Bronchial epithelial cell (primary cell): ENCODE measurements around the gene ETNK1. TPM values are rescaled to one million over a fixed set of nuclear protein-coding genes. Genes with fewer than 3 reads are reported as not detected.

Experiments
- DNase-seq: peaks from one replicate; pipeline ENCODE4 v3.0.0-alpha.2; 2010; ENCODE audit warnings: low read depth
- FAIRE-seq: peaks from 2 replicates; lab custom pipeline; 2011; peaks lifted over from hg19 to GRCh38; lab: Jason Lieb, UNC
- H3K27me3 ChIP-seq: 2 replicates; pipeline ENCODE4 v1.5.1; 2011; ENCODE audit warnings: low read length; ENCODE audit not compliant: control insufficient read depth, insufficient read depth
- H3K36me3 ChIP-seq: 2 replicates; pipeline ENCODE4 v1.5.1; 2011; ENCODE audit warnings: low read length; ENCODE audit not compliant: control insufficient read depth, insufficient read depth
- H3K4me3 ChIP-seq: 2 replicates; pipeline ENCODE4 v1.5.1; 2011; ENCODE audit warnings: mild to moderate bottlenecking, low read depth, low read length, control low read depth
- total RNA-seq: library from RNA; depleted of rRNA; stranded (reverse); fragments of >200 nt; gene quantifications from 2 replicates; pipeline ENCODE4 v1.2.1, GENCODE V29; 2014
- TF ChIP-seq, protein P1 (sequence below): IDR thresholded peaks from 2 replicates; pipeline ENCODE4 v1.5.1; 2011; ENCODE audit warnings: mild to moderate bottlenecking, moderate library complexity, low read length, control low read depth, inconsistent platforms; ENCODE audit not compliant: insufficient read depth, severe bottlenecking

The ETNK1 gene
- total RNA-seq, 1 donor from 2014 or later: 9.7 TPM

DNA sequence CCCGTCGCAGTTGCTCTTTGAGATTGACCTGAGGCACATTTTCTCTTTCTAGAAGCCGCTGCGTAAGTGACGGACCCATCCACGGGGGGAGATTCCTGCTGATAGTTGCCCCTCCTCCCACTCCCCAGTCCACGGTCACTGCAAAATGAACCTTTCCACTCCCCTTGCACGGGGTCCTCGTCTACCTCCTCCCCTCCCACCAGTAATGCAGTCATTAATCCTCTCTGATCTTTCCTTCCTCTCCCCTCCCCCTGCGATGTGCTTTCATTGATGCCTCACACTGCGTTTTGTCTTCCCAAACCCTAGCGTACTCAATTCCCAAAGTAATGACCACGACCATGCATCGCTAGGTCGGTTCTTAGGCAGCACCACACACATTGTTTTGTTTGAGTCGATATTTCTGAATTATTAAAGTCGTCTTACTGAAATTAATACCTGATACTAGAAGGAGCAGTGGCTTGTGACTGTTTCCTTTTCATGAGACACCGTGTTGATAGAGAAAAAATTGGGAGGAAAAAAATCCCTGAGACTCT is 857 bp downstream of the ETNK1 start:
- TF ChIP-seq, protein P1, sequence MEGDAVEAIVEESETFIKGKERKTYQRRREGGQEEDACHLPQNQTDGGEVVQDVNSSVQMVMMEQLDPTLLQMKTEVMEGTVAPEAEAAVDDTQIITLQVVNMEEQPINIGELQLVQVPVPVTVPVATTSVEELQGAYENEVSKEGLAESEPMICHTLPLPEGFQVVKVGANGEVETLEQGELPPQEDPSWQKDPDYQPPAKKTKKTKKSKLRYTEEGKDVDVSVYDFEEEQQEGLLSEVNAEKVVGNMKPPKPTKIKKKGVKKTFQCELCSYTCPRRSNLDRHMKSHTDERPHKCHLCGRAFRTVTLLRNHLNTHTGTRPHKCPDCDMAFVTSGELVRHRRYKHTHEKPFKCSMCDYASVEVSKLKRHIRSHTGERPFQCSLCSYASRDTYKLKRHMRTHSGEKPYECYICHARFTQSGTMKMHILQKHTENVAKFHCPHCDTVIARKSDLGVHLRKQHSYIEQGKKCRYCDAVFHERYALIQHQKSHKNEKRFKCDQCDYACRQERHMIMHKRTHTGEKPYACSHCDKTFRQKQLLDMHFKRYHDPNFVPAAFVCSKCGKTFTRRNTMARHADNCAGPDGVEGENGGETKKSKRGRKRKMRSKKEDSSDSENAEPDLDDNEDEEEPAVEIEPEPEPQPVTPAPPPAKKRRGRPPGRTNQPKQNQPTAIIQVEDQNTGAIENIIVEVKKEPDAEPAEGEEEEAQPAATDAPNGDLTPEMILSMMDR: no peak
- no peaks in the 10 kb centered on the region for H3K36me3 ChIP-seq
- peak overlapping the region; percentile 94 for H3K4me3 ChIP-seq
- FAIRE-seq (no peak), DNase-seq (peak; percentile 55)
- H3K27me3 ChIP-seq: no peaks in the 10 kb centered on the region

DNA sequence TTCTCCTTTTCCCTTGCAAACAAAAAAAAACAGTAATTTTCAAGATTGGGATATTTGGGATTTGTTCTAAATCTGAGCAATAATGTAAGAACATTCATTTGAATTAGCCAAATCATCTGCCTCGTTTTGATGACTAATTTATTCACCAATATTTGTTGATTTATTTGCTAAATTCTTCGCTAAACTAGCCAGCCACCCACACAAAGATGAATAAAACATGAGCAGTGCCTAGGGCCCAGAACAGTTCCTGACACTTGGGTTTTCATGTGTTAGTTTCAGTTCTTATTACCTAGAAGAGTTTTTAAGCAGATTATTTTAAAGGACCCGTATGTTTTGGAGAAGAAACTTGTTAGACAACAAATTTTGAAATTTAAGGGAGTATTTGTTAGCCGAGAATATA is 1.4 kb downstream of the ETNK1 start:
- FAIRE-seq (no peak), DNase-seq (peak; percentile 72)
- no peaks in the 10 kb centered on the region for H3K27me3 ChIP-seq
- peak overlapping the region; percentile 94 for H3K4me3 ChIP-seq
- H3K36me3 ChIP-seq: no peaks in the 10 kb centered on the region
- TF ChIP-seq, protein P1: no peak

DNA sequence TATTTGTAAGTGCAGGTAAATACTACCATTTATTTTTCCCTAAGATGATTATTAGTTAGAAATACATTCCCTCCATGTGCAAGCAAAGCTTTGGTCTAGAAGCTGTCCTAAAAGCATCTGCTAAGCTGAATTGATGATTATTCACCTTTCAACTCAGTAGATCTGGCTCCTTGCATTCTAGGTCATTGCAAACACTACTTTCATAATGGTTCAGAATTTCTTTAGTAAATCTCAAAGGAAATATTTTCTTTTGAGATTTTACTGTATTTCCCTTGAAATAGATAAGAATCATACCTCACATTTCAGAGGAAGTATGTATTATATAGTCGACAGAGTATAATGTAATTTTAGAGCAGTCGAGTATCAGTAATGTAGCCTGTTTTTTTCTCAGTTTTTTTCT is 2.4 kb downstream of the ETNK1 start:
- no peaks in the 10 kb centered on the region for H3K27me3 ChIP-seq
- H3K36me3 ChIP-seq: no peaks in the 10 kb centered on the region
- FAIRE-seq (no peak), DNase-seq (no peak)
- H3K4me3 ChIP-seq: peak overlapping the region; percentile 94
- TF ChIP-seq, protein P1: no peak

DNA sequence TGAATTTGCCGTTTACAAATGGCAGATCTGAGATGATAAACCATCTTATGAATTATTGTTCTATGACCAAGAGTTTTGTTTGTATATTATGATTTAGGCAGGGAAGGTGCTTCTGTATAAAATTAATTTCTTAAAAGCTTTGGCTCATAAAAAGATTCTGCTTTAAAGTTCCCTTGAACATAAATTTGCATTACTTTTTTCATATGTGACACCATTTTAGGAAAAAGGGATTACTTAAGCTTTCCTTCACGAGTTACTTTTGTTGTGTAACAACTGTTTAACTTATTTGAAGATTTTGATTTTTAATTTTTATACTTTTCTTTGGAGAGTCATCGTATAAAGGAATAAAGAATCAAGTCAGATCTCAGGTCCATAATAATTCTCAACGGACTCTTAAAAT is 3.3 kb downstream of the ETNK1 start:
- Histone ChIP-seq H3K36me3 (no peaks in the 10 kb centered on the region), H3K4me3 (peak overlapping the region; percentile 5), H3K27me3 (no peaks in the 10 kb centered on the region)
- TF ChIP-seq, protein P1: no peak
- no peak for FAIRE-seq
- peak; percentile 19 for DNase-seq

DNA sequence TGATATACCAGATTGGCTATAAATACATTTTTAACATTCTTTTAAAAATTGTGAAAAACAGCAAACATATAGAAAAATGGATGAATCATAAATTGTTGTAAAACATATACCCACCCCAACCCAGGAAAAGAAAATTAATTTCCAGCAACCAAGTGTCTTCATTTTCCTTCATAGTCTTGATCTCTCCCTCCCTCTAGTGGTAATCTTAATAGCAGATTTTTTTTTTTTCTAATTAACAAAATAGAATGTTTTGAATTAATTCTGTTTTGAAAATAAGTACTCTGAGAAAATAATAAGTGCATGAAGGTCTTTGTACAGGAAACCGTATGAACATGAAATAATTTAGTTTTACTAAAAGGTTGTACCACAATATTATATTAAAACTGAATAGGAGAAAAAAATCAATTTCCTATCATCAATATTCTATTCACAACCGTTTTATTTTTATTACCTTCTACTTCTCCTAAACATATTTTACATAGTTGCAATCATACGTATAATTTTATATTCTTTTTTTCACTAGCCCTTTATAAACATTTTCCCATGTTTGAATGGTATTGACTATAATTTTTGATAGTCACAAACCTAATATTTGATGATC is 7.0 kb downstream of the ETNK1 start:
- DNase-seq (peak; percentile 32), FAIRE-seq (no peak)
- Histone ChIP-seq H3K36me3 (peaks cover 3% of the 10 kb centered on the region), H3K27me3 (no peaks in the 10 kb centered on the region), H3K4me3 (no peak overlapping the region)
- TF ChIP-seq, protein P1: peak; percentile 17

DNA sequence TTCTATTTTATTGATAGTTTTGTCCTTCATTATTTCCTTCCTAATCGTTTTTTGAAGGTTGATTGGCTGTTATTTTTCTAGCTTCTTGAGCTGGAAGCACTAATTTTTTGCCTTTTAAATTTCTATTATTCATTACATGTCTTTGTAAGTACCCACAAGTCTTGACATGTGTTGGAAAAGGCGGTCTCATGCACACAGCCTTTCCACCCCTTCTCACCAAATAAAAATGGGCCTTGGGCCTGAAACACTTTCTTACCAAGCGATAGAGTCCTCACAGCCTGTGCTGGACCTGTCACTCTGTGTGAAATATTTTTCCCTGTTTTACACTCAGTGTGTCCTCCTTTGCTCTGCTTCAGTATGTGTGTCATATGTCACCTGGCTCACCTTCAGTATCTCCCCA is 9.9 kb downstream of the ETNK1 start:
- Histone ChIP-seq H3K27me3 (no peaks in the 10 kb centered on the region), H3K4me3 (no peak overlapping the region), H3K36me3 (peaks cover 3% of the 10 kb centered on the region)
- peak; percentile 26 for DNase-seq
- TF ChIP-seq, protein P1: no peak
- FAIRE-seq: no peak
